ENCODE results near the gene NTM. TPM values are rescaled to one million over a fixed set of nuclear protein-coding genes. Genes with fewer than 3 reads are reported as not detected.

The NTM gene
- total and polyA plus RNA-seq, 12 donors, result 0.43 to 3.0 (median 1.3) TPM

DNA sequence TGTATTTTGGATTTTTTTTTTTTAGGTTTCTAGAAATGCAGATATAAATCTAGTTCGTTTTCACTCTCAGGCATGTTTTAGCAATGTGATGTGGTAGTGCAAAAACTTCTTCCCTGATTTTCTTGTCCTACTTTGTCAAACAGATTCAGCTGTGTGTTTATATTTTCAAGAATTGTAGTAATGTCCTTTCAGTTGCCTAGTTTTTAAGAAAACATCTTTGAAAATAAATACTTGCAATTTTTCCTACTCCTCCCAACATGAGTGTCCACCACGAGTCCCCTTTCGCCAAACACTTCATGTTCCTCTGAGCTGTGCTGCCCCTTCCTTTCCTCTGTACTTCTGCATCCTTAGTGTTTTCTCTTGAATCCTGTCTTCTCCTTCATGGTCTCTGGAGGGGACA is 686.9 kb downstream of the NTM start:
- no peaks in the 10 kb centered on the region for H3K9me3 ChIP-seq
- H3K4me1 ChIP-seq, result peaks cover 0 to 13% (median 0%) of the 10 kb centered on the region in 9 donors
- peak overlapping the region in 2 of 10 donors; percentile 12 to 54 for H3K27ac ChIP-seq
- peaks cover 0 to 5% (median 0%) of the 10 kb centered on the region in 7 donors for H3K27me3 ChIP-seq
- ATAC-seq, result peak in 1 of 8 donors; percentile 47
- TF ChIP-seq, protein P1, sequence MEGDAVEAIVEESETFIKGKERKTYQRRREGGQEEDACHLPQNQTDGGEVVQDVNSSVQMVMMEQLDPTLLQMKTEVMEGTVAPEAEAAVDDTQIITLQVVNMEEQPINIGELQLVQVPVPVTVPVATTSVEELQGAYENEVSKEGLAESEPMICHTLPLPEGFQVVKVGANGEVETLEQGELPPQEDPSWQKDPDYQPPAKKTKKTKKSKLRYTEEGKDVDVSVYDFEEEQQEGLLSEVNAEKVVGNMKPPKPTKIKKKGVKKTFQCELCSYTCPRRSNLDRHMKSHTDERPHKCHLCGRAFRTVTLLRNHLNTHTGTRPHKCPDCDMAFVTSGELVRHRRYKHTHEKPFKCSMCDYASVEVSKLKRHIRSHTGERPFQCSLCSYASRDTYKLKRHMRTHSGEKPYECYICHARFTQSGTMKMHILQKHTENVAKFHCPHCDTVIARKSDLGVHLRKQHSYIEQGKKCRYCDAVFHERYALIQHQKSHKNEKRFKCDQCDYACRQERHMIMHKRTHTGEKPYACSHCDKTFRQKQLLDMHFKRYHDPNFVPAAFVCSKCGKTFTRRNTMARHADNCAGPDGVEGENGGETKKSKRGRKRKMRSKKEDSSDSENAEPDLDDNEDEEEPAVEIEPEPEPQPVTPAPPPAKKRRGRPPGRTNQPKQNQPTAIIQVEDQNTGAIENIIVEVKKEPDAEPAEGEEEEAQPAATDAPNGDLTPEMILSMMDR (IDR thresholded peaks at IDR 0.05), result no peak
- WGBS, 2 donors, result 64 to 68% methylated on average over 3 of the region's 3 CpGs
- no peak overlapping the region for H3K4me3 ChIP-seq
- H3K36me3 ChIP-seq, result no peaks in the 10 kb centered on the region
- DNase-seq, result no peak
- intact Hi-C loops (cut with DNase I), result no loop called here

DNA sequence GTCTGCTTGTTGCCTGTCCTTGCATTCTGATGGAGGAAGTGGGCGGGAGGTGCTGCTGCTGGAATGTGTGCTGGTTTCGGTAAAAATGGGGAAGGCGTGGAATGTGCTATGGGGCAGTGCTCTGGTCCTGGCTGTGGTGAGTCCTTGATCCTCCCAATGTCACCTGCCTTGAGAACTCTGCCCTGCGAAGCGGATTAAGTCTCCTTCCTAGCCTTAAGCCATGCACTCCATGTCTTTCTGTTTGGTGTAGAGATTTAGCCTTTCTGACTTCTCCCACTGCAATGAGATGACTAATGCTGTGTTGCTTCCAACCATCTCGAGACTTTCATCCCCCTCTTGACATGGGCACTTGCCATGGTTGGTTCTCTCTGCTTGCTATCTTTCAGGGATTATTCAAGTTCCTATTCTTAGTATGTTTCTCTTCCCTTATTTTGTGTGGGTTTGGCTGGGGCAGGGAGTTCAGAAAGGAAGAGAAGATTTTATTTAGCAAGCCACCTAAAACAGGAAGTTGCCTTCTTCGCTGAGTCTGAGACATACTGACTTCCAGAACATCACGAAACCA is 687.9 kb downstream of the NTM start:
- no peak for DNase-seq

DNA sequence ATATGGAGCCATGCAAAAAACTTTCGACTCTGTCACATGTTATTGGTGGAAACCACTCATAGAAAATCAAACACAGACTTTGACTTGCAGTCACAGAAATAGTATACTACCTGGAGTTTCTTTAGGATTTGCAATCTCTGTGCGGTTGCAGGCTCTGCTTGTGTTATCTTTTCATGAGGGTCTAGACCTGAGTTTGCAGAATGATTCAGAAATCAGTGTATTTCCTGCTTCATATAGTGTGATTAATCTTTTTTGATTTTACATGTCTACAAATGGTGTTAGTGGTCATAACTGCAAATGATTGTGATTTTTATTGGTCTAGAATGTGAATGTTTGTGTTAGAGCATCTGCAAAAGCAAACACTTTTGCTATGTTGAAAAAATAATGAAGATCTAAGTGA is 690.2 kb downstream of the NTM start:
- 80 to 81% methylated on average over 2 of the region's 2 CpGs for WGBS, 2 donors
- Histone ChIP-seq H3K4me1 (peaks cover 0 to 13% (median 0%) of the 10 kb centered on the region in 9 donors), H3K4me3 (no peak overlapping the region), H3K36me3 (no peaks in the 10 kb centered on the region), H3K27ac (no peak overlapping the region), H3K27me3 (peaks cover 0 to 5% (median 0%) of the 10 kb centered on the region in 7 donors), H3K9me3 (peaks cover 0 to 3% (median 0%) of the 10 kb centered on the region in 11 donors)
- ATAC-seq (no peak), DNase-seq (no peak)
- TF ChIP-seq, protein P1 (IDR thresholded peaks at IDR 0.05), result no peak
- intact Hi-C loops (cut with DNase I), result no loop called here

More for the DNA sequence above, 687.9 kb downstream of the NTM start:
- ATAC-seq, result peak in 7 of 8 donors; percentile 50 to 79 (median 68)
- TF ChIP-seq, protein P1 (IDR thresholded peaks at IDR 0.05), result no peak
- 60 to 72% methylated on average over 8 of the region's 8 CpGs for WGBS, 2 donors
- H3K27ac ChIP-seq, result peak overlapping the region in 4 of 10 donors; percentile 6 to 54 (median 10)
- H3K27me3 ChIP-seq, result peaks cover 0 to 5% (median 0%) of the 10 kb centered on the region in 7 donors
- intact Hi-C loops (cut with DNase I), result no loop called here
- H3K4me3 ChIP-seq, result no peak overlapping the region
- no peaks in the 10 kb centered on the region for H3K36me3 ChIP-seq
- H3K9me3 ChIP-seq, result no peaks in the 10 kb centered on the region
- peaks cover 0 to 13% (median 0%) of the 10 kb centered on the region in 9 donors for H3K4me1 ChIP-seq

DNA sequence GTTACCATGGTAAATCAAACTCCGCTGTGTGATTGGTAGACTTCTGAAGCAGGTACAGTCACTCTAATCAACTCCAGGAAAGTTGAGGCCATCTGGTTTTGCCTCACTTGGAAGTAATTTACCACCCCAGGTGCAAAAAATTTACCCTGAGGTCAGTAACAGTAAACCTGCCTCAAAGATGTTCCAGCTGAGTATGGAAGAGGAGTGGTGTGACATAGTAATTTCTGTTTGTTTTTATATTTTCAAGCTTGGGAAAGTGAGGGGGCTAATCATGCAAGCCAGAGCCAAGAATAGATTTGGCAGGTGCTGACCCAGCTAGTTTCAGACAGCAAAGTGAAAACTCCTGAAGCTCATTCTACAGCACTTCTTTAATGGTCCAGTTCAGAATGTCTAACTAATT is 691.6 kb downstream of the NTM start:
- Histone ChIP-seq H3K27ac (no peak overlapping the region), H3K36me3 (no peaks in the 10 kb centered on the region), H3K9me3 (peaks cover 0 to 17% (median 5%) of the 10 kb centered on the region in 11 donors), H3K4me3 (no peak overlapping the region), H3K27me3 (no peaks in the 10 kb centered on the region), H3K4me1 (peaks cover 0 to 4% (median 0%) of the 10 kb centered on the region in 9 donors)
- TF ChIP-seq, protein P1 (IDR thresholded peaks at IDR 0.05), result no peak
- 88 to 93% methylated on average over 1 of the region's 1 CpG for WGBS, 2 donors
- ATAC-seq, result no peak
- intact Hi-C loops (cut with DNase I), result no loop called here
- no peak for DNase-seq
